ENCODE data around the gene CACNA1I.

DNA sequence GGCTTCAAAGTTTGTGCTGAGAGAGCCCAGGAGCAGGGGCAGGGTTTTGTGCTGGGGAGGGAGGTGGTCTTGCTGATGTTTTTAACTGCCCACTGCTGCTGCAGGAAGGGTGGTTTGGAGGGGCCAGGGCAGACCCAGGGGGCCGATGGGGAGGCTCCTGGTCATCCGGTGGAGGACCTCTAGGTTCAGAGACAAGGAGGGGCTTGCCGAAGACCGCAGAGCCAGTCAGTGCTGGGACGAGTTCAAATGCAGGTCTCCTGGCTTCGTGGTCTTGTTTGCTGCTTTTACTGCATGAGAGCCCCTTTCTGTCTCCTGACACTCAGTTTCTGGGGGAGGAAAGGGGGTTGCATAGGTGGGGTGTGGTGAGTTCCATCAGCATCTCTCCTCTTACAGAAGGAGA is 26.0 kb downstream of the CACNA1I start:
- TF ChIP-seq, protein P1, sequence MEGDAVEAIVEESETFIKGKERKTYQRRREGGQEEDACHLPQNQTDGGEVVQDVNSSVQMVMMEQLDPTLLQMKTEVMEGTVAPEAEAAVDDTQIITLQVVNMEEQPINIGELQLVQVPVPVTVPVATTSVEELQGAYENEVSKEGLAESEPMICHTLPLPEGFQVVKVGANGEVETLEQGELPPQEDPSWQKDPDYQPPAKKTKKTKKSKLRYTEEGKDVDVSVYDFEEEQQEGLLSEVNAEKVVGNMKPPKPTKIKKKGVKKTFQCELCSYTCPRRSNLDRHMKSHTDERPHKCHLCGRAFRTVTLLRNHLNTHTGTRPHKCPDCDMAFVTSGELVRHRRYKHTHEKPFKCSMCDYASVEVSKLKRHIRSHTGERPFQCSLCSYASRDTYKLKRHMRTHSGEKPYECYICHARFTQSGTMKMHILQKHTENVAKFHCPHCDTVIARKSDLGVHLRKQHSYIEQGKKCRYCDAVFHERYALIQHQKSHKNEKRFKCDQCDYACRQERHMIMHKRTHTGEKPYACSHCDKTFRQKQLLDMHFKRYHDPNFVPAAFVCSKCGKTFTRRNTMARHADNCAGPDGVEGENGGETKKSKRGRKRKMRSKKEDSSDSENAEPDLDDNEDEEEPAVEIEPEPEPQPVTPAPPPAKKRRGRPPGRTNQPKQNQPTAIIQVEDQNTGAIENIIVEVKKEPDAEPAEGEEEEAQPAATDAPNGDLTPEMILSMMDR (IDR thresholded peaks at IDR 0.05) = no peak
- no peak for TF ChIP-seq POLR2A (IDR thresholded peaks at IDR 0.05)
